H54 (cell line): ENCODE data around the gene TOR4A.
"Not testable (repeated sequence)": the region's sequence is repeated elsewhere in the genome, so short reads cannot be mapped to it uniquely, and the experiment has no call there.

ENCODE experiments used
- DNase-seq: peaks from one replicate; pipeline ENCODE4 v3.0.0; 2011; ENCODE audit warnings: low spot score, mixed read lengths; ENCODE audit not compliant: insufficient read length
- FAIRE-seq: peaks from 3 replicates; lab custom pipeline; 2011; peaks lifted over from hg19 to GRCh38; lab: Jason Lieb, UNC
- POLR2A ChIP-seq: IDR thresholded peaks from 2 replicates; pipeline ENCODE4 v1.6.1; 2011; ENCODE audit warnings: low read depth, mild to moderate bottlenecking, low read length

The TOR4A gene

GRCh38 chr9:137252555-137253506, 24.7 kb upstream of the TOR4A start:
- no peak for TF ChIP-seq POLR2A
- no peak for FAIRE-seq
- DNase-seq, result no peak

GRCh38 chr9:137253717-137254623, 23.6 kb upstream of the TOR4A start:
- TF ChIP-seq POLR2A, result no peak
- DNase-seq (no peak), FAIRE-seq (no peak)

- DNase-seq (peak; percentile 100), FAIRE-seq (no peak)
These were observed 22.7 kb upstream of the TOR4A start, which contains the start of gene NELFB for GRCh38 chr9:137254624-137255447. Gene NELFB, plus strand, starts transcription at chr9:137255327.

GRCh38 chr9:137255448-137256114, 21.9 kb upstream of the TOR4A start:
- no peak for TF ChIP-seq POLR2A
- FAIRE-seq (no peak), DNase-seq (peak; percentile 92)

More at GRCh38 chr9:137254624-137255447, 22.7 kb upstream of the TOR4A start, which contains the start of gene NELFB:
- peak; percentile 96 for TF ChIP-seq POLR2A

GRCh38 chr9:137256362-137256761, 21.2 kb upstream of the TOR4A start:
- FAIRE-seq (no peak), DNase-seq (no peak)
- TF ChIP-seq POLR2A, result no peak

- no peak for FAIRE-seq
- no peak for DNase-seq
- TF ChIP-seq POLR2A, result no peak
These were observed 20.7 kb upstream of the TOR4A start for GRCh38 chr9:137256856-137257255.

DNA sequence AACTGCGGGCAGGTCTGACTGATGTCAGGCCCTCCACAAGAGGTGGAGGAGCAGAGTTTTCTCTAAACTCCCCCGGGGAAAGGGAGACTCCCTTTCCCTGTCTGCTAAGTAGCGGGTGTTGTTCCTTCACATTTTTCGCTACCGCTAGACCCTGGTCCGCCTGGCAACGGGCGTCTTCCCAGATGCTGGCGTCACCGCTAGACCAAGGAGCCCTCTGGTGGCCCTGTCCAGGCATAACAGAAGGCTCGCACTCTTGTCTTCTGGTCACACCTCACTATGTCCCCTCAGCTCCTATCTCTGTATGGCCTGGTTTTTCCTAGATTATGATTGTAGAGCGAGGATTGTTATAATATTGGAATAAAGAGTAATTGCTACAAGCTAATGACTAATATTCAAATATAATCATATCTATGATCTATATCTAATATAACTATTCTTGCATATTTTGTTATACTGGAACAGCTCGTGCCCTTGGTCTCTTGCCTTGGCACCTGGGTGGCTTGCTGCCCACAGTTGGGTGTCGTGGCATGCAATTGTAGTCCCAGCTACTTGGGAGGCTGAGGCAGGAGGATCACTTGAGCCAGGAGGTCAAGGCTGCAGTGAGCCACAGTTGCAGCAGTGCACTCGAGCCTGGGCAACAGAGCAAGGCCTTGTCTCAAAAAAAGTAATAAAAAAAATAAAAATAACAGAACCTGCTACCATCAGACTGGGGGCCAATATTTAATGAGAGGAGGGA, 15.2 kb upstream of the TOR4A start:
- not testable (repeated sequence) for FAIRE-seq, DNase-seq

DNA sequence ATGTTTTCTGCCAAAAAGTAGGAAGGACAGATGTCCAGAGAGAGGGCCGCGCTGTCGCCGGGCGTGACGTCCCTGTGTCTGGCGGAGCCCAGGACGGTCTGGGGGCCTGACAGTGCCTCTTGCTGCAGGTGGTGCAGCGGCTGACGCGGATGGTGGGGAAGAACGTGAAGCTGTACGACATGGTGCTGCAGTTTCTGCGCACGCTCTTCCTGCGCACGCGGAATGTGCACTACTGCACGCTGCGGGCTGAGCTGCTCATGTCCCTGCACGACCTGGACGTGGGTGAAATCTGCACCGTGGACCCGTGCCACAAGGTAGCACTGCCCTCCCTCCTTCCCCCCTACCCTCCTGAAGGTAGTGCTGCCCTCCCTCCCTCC, 14.6 kb upstream of the TOR4A start:
- no peak for FAIRE-seq
- no peak for TF ChIP-seq POLR2A
- no peak for DNase-seq

DNA sequence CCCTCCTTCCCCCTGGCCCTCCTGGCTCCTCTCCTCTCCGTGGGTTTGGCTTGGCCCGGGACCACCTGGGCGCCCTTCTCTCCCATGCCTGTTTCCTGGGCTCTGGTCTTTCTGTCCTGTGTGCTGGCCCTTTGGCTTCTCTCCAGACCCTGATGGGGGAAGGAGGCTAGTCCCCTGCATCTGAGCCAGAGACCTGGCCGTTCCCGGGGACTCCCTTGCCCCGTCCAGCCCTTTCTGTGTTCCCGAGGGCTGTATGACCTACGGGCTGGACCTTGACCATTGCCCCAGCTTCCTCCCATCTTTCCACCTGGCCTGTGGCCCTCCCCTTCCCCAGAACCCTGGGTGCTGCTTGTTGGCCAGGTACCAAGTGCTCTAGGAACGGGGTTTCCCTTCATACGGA, 14.0 kb upstream of the TOR4A start:
- FAIRE-seq (no peak), DNase-seq (no peak)
- TF ChIP-seq POLR2A, result no peak

- TF ChIP-seq POLR2A, result no peak
- no peak for DNase-seq
- FAIRE-seq, result no peak
These were observed 13.5 kb upstream of the TOR4A start for GRCh38 chr9:137264067-137264466.

- TF ChIP-seq POLR2A, result no peak
- FAIRE-seq (no peak), DNase-seq (no peak)
These were observed 11.9 kb upstream of the TOR4A start for GRCh38 chr9:137265496-137266161.

DNA sequence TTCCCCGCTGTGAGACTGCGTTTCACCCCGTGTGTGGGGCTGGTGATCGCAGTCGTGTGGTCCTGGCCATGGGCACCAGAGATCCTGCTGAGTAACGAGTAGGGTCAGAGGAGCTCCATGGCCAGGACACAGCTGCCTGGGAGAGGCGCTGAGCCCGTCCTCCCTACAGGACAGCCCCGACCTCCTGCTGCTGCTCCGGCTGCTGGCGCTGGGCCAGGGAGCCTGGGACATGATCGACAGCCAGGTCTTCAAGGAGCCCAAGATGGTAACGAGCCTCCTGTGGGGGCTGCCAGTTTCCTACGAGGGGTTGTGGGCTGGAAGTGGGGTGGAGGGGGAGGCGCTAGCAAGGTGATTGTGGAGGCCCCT, 11.4 kb upstream of the TOR4A start:
- DNase-seq, result no peak
- FAIRE-seq, result no peak
- no peak for TF ChIP-seq POLR2A
